ENCODE data around the gene APCDD1L. TPM values are rescaled to one million over a fixed set of nuclear protein-coding genes. Genes with fewer than 3 reads are reported as not detected.

Gene APCDD1L
- polyA plus RNA-seq, 1 of the 3 experiments (the other 2 are of a cell fraction), result 0.99 TPM

DNA sequence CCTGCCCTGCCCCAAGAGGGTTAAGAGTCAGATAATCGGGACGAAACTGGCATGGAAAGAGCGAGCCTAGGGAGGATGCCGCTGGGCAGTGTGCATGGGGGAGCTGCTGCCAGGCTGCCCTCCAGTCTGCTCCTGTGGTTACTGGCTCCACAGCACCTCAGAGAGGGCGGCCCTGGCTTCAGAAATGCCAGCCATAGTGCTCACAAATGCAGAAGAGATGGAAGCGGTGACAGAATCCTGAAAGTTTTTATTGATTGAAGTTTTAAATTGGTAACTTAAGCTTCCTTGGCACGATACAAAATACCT, 68.3 kb downstream of the APCDD1L start:
- Histone ChIP-seq H3K36me3 (replicated peaks in 1 of 2; ENCODE audit: control insufficient read depth in 1 of 2, insufficient read depth in 2 of 2, low read length in 1 of 2) (peaks cover 39 to 53% of the 10 kb centered on the region in 2 experiments), H2AFZ (ENCODE audit: low read depth) (no peak overlapping the region), H3K27ac (ENCODE audit: low read depth in 2 of 2, low read length in 1 of 2) (no peak overlapping the region), H3K4me2 (no peak overlapping the region), H3K4me3 (ENCODE audit: low read depth in 2 of 2, low read length in 1 of 2) (no peak overlapping the region), H3K9me2 (no peaks in the 10 kb centered on the region), H3F3A (replicated peaks; ENCODE audit: insufficient read depth) (peaks cover 10% of the 10 kb centered on the region), H3K9ac (no peak overlapping the region), H3K4me1 (ENCODE audit: control insufficient read depth in 1 of 2, insufficient read depth in 2 of 2, low read depth in 1 of 2, low read length in 1 of 2) (peaks cover 4 to 46% of the 10 kb centered on the region in 2 experiments; a peak in 3 of 4 replicates), H3K9me3 (no peaks in the 10 kb centered on the region), H4K20me1 (ENCODE audit: insufficient read depth) (no peaks in the 10 kb centered on the region), H3K27me3 (ENCODE audit: insufficient read depth) (no peaks in the 10 kb centered on the region), H3K79me2 (ENCODE audit: insufficient read depth) (peaks cover 63% of the 10 kb centered on the region; the same call in 1 of the 2 replicates)
- ChIA-PET POLR2A (no interaction called here), CTCF (interaction anchor here (0.7 to 4.2 kb wide), 16 partner anchors 9 to 392 kb away, joined by 3 to 29 read pairs (median 4); partner anchors contain the start of gene STX16)
- DNase-seq, result no peak
- no peak for TF ChIP-seq ZBTB33 (IDR thresholded peaks at IDR 0.05; ENCODE audit: borderline replicate concordance, low read depth)
- TF ChIP-seq, protein P1, sequence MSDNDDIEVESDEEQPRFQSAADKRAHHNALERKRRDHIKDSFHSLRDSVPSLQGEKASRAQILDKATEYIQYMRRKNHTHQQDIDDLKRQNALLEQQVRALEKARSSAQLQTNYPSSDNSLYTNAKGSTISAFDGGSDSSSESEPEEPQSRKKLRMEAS (IDR thresholded peaks at IDR 0.05; ENCODE audit: low read depth), result no peak
- TF ChIP-seq POLR2AphosphoS5 (IDR thresholded peaks at IDR 0.05; ENCODE audit: low read depth, low read length), result no peak
- no peak for TF ChIP-seq SIN3A (IDR thresholded peaks at IDR 0.05; ENCODE audit: borderline replicate concordance, low read depth, low read length)
- no peak for TF ChIP-seq YY1 (IDR thresholded peaks at IDR 0.05; ENCODE audit: low read depth)
- TF ChIP-seq NFIC (IDR thresholded peaks at IDR 0.05; ENCODE audit: borderline replicate concordance), result no peak
- TF ChIP-seq FOXM1 (IDR thresholded peaks at IDR 0.05; ENCODE audit: low read depth), result no peak
- no peak for TF ChIP-seq RXRA (IDR thresholded peaks at IDR 0.05; ENCODE audit: borderline replicate concordance, low read depth)
- TF ChIP-seq, protein P2, sequence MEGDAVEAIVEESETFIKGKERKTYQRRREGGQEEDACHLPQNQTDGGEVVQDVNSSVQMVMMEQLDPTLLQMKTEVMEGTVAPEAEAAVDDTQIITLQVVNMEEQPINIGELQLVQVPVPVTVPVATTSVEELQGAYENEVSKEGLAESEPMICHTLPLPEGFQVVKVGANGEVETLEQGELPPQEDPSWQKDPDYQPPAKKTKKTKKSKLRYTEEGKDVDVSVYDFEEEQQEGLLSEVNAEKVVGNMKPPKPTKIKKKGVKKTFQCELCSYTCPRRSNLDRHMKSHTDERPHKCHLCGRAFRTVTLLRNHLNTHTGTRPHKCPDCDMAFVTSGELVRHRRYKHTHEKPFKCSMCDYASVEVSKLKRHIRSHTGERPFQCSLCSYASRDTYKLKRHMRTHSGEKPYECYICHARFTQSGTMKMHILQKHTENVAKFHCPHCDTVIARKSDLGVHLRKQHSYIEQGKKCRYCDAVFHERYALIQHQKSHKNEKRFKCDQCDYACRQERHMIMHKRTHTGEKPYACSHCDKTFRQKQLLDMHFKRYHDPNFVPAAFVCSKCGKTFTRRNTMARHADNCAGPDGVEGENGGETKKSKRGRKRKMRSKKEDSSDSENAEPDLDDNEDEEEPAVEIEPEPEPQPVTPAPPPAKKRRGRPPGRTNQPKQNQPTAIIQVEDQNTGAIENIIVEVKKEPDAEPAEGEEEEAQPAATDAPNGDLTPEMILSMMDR (IDR thresholded peaks at IDR 0.05), result no peak
- no peak for TF ChIP-seq MEF2A (IDR thresholded peaks at IDR 0.05; ENCODE audit: borderline replicate concordance, low read depth)
- TF ChIP-seq TCF12 (IDR thresholded peaks at IDR 0.05), result no peak
- no peak for TF ChIP-seq GABPA (IDR thresholded peaks at IDR 0.05; ENCODE audit: low read depth)
- TF ChIP-seq USF1 (IDR thresholded peaks at IDR 0.05; ENCODE audit: borderline replicate concordance, low read depth), result no peak
- TF ChIP-seq EZH2phosphoT487 (IDR thresholded peaks at IDR 0.05; ENCODE audit: borderline replicate concordance, low read depth), result no peak
- WGBS (ENCODE audit: low lambda C conversion rate), result 92% methylated on average over 7 of the region's 7 CpGs
